DLD1 (cell line): Measurements from ENCODE around the gene STAT4.

ENCODE experiments used
- in situ Hi-C: cut with HindIII; loops from 2 replicates; pipeline ENCODE4 v1.10.0; 2017; ENCODE audit warnings: low sequenced_read_pairs

STAT4 gene

GRCh38 chr2:191151331-191151730 is 537 bp upstream of the STAT4 start:
- in situ Hi-C loops: loop anchor here (25.0 kb wide), 1 partner anchor 561 kb away; no protein-coding TSS in a partner anchor

GRCh38 chr2:191150230-191150599 is 579 bp downstream of the STAT4 start:
- in situ Hi-C loops: loop anchor here (25.0 kb wide), 1 partner anchor 562 kb away; no protein-coding TSS in a partner anchor

GRCh38 chr2:191149391-191149790 is 1.4 kb downstream of the STAT4 start:
- in situ Hi-C loops: loop anchor here (5.0 kb wide), 1 partner anchor 102 kb away; no protein-coding TSS in a partner anchor

GRCh38 chr2:191148791-191149190 is 2.0 kb downstream of the STAT4 start:
- in situ Hi-C loops: loop anchor here (5.0 kb wide), 1 partner anchor 101 kb away; no protein-coding TSS in a partner anchor

- in situ Hi-C loops: loop anchor here (5.0 kb wide), 1 partner anchor 101 kb away; no protein-coding TSS in a partner anchor
Measured at GRCh38 chr2:191148281-191148680, 2.5 kb downstream of the STAT4 start.

- in situ Hi-C loops: loop anchor here (5.0 kb wide), 1 partner anchor 99 kb away; no protein-coding TSS in a partner anchor
Measured at GRCh38 chr2:191145769-191146471, 4.9 kb downstream of the STAT4 start.

GRCh38 chr2:191144217-191144616 is 6.6 kb downstream of the STAT4 start:
- in situ Hi-C loops: no loop called here

- in situ Hi-C loops: no loop called here
Measured at GRCh38 chr2:191143791-191144190, 7.0 kb downstream of the STAT4 start.

- in situ Hi-C loops: no loop called here
Measured at GRCh38 chr2:191128911-191129304, 21.9 kb downstream of the STAT4 start.

GRCh38 chr2:191128172-191128910 is 22.5 kb downstream of the STAT4 start:
- in situ Hi-C loops: no loop called here

GRCh38 chr2:191127235-191127634 is 23.6 kb downstream of the STAT4 start:
- in situ Hi-C loops: no loop called here

- in situ Hi-C loops: no loop called here
Measured at GRCh38 chr2:191126386-191127085, 24.3 kb downstream of the STAT4 start.

GRCh38 chr2:191125646-191126045 is 25.1 kb downstream of the STAT4 start:
- in situ Hi-C loops: no loop called here

- in situ Hi-C loops: no loop called here
Measured at GRCh38 chr2:191122638-191123294, 28.0 kb downstream of the STAT4 start.

GRCh38 chr2:191117341-191117740 is 33.5 kb downstream of the STAT4 start:
- in situ Hi-C loops: no loop called here

- in situ Hi-C loops: no loop called here
Measured at GRCh38 chr2:191115804-191116203, 35.0 kb downstream of the STAT4 start.

- in situ Hi-C loops: no loop called here
Measured at GRCh38 chr2:191115391-191115790, 35.4 kb downstream of the STAT4 start.

- in situ Hi-C loops: no loop called here
Measured at GRCh38 chr2:191114403-191114886, 36.3 kb downstream of the STAT4 start.

- in situ Hi-C loops: no loop called here
Measured at GRCh38 chr2:191113761-191114160, 37.0 kb downstream of the STAT4 start.

- in situ Hi-C loops: no loop called here
Measured at GRCh38 chr2:191112448-191112901, 38.3 kb downstream of the STAT4 start.

GRCh38 chr2:191109888-191110287 is 40.9 kb downstream of the STAT4 start:
- in situ Hi-C loops: no loop called here
